ENCODE results near the gene RNF115. TPM values are rescaled to one million over a fixed set of nuclear protein-coding genes. Genes with fewer than 3 reads are reported as not detected.
"Not testable (repeated sequence)": the region's sequence is repeated elsewhere in the genome, so short reads cannot be mapped to it uniquely, and the experiment has no call there.

Gene RNF115
- total RNA-seq, 1 donor from 2014 or later: 14.2 TPM

DNA sequence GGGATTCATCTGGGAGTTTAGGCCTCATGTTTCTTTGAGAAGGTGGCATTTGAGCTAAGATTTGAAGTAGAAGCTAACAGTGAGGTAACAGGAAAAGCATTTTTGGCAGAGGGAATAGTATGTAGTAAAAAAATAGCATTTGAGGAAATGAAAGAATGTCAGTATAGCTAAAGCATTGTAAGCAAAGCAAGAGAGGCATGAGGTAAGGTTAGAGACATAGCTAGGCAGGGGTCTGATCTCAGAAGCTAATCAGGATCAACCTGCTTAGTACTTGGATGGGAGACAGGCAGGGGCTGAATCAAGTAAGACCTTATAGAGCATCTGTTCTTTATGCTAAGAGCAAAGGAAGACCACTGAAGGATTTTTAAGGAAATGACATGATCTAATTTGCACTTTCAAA is 4.1 kb upstream of the RNF115 start:
- no peak for DNase-seq (ENCODE audit: low spot score)

- no peak for DNase-seq (ENCODE audit: low spot score)
Observed at GRCh38 chr1:145826030-145826429, 2.1 kb upstream of the RNF115 start.

DNA sequence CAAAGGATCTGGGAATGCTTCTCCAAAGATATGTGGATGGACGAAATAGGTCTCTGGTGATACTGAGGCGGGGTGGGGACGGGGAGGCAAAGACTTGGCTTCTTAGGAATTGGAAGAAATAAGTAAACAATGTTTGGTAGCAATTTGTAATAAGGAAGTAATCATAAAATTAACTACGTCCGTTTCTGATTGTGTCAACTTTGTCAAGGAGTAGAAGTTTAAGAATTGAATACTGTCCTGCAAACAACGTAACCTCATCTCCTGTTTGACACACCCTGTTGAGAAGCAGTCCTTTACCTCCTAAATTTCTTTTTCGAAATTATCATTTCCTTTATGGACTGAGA is 576 bp upstream of the RNF115 start:
- DNase-seq (ENCODE audit: low spot score): no peak

DNA sequence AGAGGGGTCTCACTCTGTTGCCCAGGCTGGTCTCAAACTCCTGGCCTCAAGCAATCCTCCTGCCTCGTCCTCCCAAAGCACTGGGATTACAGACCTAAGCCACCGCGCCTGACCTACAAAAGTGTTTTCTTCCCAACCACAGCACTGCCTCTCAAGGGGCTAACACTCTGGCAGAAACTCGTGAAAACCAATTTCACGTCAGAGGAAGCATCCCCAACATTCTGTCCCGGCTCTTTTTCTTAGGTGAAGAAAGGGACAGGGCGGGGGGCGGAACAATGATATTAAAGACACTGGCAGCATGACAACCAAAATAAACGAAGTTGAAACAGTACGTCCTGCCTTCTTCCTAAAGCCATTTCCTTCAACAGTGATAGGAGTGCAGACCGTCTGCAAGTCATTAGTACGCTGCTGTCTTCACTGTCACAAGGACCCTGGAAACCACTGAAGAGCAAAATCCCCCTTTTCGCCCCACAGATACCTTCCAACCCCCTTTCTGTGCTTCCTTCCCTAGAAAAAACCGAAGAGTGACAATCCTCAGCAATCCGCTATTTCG is 1.0 kb downstream of the RNF115 start:
- not testable (repeated sequence) for DNase-seq (ENCODE audit: low spot score)

DNA sequence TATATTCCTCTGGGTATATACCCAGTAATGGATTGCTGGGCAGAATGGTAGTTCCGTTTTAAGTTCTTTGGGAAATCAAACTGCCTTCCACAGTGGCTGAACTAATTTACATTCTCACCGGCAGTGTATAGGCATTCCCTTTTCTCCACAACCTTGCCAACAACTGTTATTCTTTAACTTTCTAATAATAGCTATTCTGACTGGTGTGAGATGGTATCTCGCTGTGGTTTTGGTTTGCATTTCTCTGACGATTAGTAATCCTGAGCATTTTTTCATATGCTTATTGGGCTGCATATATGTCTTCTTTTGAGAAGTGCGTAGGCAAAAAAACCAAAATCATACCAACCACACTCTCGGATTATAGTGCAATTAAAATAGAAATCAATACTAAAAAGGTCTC is 5.8 kb downstream of the RNF115 start:
- not testable (repeated sequence) for DNase-seq (ENCODE audit: low spot score)

GRCh38 chr1:145812977-145813810 is 10.7 kb downstream of the RNF115 start:
- DNase-seq (ENCODE audit: low spot score): not testable (repeated sequence)

DNA sequence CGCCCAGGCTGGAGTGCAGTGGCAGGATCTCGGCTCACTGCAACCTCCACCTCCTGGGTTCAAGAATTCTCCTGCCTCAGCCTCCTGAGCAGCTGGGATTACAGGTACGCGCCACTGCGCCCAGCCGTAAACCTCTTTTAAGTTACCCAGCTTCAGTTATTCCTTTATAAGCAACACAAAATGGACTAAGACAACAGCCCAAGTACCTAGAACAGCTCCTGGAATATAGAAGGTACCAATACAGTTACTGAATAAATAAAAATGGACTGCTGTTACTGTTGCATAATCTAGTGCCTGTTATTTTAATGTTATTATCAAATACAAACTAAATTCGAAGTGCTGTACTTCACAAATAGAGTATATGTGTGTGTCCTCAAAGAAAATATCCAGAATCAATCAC is 17.1 kb downstream of the RNF115 start:
- DNase-seq (ENCODE audit: low spot score): no peak

GRCh38 chr1:145806408-145806807 is 17.5 kb downstream of the RNF115 start:
- DNase-seq (ENCODE audit: low spot score): no peak

DNA sequence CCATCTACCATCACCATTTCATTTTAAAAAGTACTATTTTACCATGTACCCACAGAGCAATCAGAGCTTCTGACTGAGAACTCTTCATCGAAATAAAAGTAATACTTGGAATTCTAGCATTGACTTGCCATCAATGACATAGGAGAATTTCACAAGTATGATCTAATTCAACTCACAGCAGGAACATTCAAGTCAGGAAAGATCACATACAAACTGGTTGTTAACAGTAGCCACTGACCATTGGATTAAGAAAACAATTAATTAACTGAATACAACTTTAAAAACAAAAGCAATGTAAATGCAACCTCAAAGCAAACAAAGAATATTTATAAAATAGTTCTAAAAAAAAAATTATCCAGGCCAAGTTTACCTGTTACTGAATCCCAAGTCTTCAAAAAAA is 18.8 kb downstream of the RNF115 start:
- no peak for DNase-seq (ENCODE audit: low spot score)

DNA sequence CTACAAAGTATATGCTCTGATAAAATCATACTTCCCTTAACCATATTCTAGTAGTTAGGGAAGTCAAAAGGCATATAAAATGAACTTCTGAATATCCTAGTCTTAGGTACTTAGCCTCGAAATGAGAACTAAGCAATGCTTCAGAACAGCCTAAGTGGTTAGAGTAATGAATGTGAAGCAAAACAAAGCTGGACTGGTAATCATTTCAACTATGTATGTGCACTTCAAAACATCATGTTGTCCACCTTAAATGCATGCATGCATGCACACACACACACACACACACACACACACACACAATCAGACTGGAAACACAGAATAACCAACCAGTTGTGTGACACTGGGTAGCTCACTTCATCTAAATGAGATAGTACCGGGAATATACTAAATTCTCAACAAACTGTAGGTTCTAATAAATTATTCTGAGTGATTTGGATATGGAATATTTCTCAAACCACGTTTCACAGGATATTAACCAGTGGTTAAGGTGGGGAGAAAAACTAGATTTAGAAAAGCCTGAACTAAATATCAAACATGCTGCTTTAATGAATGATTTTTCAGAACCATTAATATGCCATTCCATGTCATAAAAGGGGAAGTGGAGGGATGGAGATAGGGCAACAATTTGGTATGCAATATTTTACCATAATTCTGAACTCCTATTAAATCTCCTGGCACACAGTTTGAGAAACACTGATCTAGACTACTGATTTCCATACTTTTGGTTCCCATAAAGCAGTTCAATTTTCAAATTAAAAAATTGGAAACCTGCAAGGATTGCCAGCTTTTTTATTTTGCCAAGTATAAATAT is 19.5 kb downstream of the RNF115 start:
- DNase-seq (ENCODE audit: low spot score): no peak

GRCh38 chr1:145799806-145800205 is 24.1 kb downstream of the RNF115 start:
- no peak for DNase-seq (ENCODE audit: low spot score)

GRCh38 chr1:145796753-145797152 is 27.1 kb downstream of the RNF115 start:
- DNase-seq (ENCODE audit: low spot score): no peak

- no peak for DNase-seq (ENCODE audit: low spot score)
Observed at GRCh38 chr1:145795257-145795881, 28.5 kb downstream of the RNF115 start.

DNA sequence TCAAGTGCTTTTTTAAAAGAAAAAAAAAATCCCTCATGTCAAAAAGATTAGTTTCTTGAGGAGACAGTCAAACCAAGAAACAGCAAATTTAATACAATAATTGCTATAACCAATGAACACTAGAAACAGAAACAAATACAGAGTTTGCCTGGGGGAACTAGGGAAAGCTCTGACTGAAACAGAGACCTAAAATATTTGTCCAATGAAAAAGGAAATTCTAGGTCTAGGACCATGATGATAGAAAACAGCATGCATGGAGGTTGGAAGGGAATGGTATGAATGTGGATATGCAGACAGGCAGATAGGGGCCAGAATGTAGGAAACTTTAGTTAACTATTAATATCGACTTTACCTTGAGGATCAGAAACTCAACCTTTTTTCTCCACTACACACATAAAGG is 31.4 kb downstream of the RNF115 start:
- no peak for DNase-seq (ENCODE audit: low spot score)

DNA sequence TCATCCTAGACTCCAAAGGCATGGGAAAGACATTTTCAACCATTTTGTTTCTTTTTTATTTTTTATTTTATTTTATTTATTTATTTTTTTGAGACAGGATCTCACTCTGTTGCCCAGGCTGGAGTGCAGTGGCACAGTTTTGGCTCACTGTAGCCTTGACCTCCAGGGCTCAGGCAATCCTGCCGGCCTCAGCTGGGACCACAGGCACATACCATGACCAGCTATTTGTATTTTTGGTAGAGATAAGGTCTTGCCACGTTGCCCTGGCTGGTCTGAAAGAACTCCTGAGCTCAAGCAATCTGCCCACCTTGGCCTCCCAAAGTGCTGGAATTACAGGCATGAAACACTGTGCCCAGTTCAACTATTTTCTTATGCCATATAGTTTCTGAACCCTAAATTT is 32.0 kb downstream of the RNF115 start:
- DNase-seq (ENCODE audit: low spot score): not testable (repeated sequence)

- DNase-seq (ENCODE audit: low spot score): no peak
Observed at GRCh38 chr1:145788580-145788979, 35.3 kb downstream of the RNF115 start.

GRCh38 chr1:145786271-145786670 is 37.6 kb downstream of the RNF115 start:
- DNase-seq (ENCODE audit: low spot score): no peak

GRCh38 chr1:145785547-145785946 is 38.3 kb downstream of the RNF115 start:
- DNase-seq (ENCODE audit: low spot score): no peak

GRCh38 chr1:145784409-145784808 is 39.5 kb downstream of the RNF115 start:
- DNase-seq (ENCODE audit: low spot score): no peak

DNA sequence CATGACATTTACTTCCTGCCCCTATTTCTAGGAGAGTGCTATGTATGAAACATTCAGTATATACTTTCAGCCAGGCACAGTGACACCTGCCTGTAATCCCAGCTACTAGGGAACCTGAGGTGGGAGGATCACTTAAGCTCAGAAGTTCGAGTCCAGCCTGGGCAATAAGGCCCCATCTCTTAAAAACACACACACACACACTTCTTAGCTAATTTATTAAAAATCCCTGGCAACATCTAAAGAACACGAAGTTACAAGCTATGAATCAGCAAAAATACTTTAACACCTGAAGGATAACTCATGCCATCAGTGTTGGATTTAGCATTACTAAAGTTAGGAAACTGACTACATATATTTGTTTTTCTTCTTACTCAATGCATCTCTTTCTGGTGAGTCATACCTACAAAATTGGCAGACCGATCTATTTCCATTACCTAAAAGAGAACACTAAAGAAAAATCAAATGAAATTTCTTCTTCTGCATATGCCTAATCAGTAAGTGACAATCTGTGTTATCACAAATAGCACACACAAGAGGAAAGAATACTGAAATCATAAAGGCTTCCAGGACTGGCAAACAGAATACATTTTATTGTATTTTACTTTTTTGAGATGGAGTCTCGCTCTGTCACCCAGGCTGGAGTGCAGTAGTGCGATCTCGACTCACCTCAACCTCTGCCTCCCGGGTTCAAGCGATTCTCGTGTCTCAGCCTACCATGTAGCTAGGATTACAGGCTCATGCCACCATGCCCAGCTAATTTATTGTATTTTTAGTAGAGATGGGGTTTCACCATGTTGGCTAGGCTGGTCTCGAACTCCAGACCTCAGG is 41.4 kb downstream of the RNF115 start:
- no peak for DNase-seq (ENCODE audit: low spot score)

DNA sequence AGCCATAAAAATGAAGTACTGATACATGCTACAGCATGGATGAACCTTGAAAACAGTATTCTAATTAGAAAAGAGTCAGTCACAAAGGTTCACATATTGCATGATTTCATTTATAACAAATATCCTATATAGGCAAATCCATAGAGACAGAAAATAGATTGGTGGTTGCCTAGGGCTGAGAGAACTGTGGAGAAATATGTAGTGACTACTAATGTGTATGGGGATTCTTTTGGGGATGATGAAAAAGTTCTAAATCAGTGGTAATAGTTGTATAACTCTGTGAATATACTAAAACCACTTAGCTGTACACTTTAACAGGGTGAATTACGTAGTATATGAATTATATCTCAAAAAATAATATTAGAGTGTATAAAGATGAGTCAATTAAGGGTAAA is 45.8 kb downstream of the RNF115 start:
- DNase-seq (ENCODE audit: low spot score): no peak

Data from mucosa of gallbladder (tissue), 1 donor.